ENCODE measurements around the gene NPIPB8. TPM values are rescaled to one million over a fixed set of nuclear protein-coding genes. Genes with fewer than 3 reads are reported as not detected.
"Not testable (repeated sequence)": the region's sequence is repeated elsewhere in the genome, so short reads cannot be mapped to it uniquely, and the experiment has no call there.

NPIPB8 gene
- total and polyA plus RNA-seq, 4 donors: 2.6 to 8.6 TPM; not detected in 2

DNA sequence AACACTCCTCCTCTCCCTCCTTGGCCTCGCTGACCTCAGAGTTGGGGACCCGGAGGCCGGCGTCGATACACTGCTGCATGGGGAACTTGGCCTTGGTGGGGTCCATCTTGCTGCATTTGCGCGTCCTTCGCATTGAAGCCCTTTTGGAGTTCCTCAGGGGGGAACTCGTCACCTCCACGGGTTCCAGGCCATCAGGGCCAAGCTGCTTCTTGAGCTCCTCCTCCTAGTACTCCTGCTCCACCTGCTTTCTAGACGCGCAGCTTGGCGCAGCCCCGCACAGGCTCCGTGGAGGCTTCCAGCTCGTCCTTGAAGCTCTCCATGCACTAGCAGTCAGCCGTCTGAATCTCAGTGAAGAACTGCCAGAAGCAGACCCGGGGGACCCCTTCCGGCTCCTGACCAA lies 62.5 kb downstream of the NPIPB8 start:
- H3K4me3 ChIP-seq (ENCODE audit: low read length in 2 of 2); H3K27me3 ChIP-seq (ENCODE audit: control insufficient read depth in 1 of 2, insufficient read depth in 2 of 2, low read length in 1 of 2); H3K9me3 ChIP-seq (ENCODE audit: control insufficient read depth, low read length); intact Hi-C loops (cut with DNase I); H3K36me3 ChIP-seq (ENCODE audit: control insufficient read depth in 1 of 2, insufficient read depth in 2 of 2, low read length in 1 of 2); H3K27ac ChIP-seq (ENCODE audit: low read depth in 1 of 2, low read length in 2 of 2); H3K4me1 ChIP-seq (ENCODE audit: control insufficient read depth in 1 of 2, insufficient read depth in 2 of 2, low read length in 2 of 2); ATAC-seq (ENCODE audit: low FRiP score): not testable (repeated sequence)
- peak; percentile 6 to 41 for DNase-seq
- WGBS, 2 donors: 91 to 97% methylated on average over 9 to 17 of the region's 19 CpGs

DNA sequence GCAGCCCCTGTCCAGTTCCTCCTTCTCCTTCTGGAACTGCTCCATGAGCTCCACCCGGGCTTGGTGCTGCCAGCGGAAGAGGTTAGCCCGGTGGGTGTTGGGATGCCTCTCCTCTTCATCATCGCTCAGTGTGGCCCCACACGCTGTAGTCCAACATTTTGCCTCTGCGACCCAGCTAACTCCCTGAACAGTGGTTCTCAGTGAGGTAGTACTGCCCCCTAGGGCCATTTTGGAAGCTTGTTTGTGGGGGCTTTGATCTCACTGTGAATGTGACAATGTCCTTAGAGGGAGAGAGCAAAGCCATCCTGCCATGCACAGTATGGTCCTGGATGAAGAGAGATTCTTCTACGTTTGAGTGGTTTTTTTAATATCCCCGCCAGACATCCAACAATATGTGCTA lies 63.5 kb downstream of the NPIPB8 start:
- no CpG with 5 or more reads among the region's 8 CpGs for WGBS, 2 donors
- H3K4me3 ChIP-seq (ENCODE audit: low read length in 2 of 2); H3K27me3 ChIP-seq (ENCODE audit: control insufficient read depth in 1 of 2, insufficient read depth in 2 of 2, low read length in 1 of 2); H3K9me3 ChIP-seq (ENCODE audit: control insufficient read depth, low read length); intact Hi-C loops (cut with DNase I); H3K27ac ChIP-seq (ENCODE audit: low read depth in 1 of 2, low read length in 2 of 2); H3K36me3 ChIP-seq (ENCODE audit: control insufficient read depth in 1 of 2, insufficient read depth in 2 of 2, low read length in 1 of 2); H3K4me1 ChIP-seq (ENCODE audit: control insufficient read depth in 1 of 2, insufficient read depth in 2 of 2, low read length in 2 of 2); DNase-seq; ATAC-seq (ENCODE audit: low FRiP score): not testable (repeated sequence)

DNA sequence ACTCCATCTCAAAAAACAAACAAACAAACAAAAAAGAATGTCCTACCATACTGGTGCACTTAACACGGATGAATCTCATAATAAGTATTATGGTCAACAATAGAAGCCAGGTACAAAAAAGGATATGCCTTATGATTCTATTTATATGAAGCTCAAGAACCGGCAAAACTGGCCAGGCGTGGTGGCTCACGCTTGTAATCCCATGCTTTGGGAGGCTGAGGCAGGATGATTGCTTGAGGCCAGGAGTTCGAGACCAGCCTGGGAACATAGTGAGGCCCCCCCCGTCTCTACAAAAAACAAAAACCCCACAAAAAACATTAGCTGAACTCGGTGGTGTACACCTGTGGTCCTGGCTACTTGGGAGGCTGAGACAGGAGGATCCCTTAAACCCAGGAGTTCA lies 66.4 kb downstream of the NPIPB8 start:
- H3K27me3 ChIP-seq (ENCODE audit: control insufficient read depth in 1 of 2, insufficient read depth in 2 of 2, low read length in 1 of 2); H3K27ac ChIP-seq (ENCODE audit: low read depth in 1 of 2, low read length in 2 of 2); intact Hi-C loops (cut with DNase I); ATAC-seq (ENCODE audit: low FRiP score); H3K9me3 ChIP-seq (ENCODE audit: control insufficient read depth, low read length); H3K4me3 ChIP-seq (ENCODE audit: low read length in 2 of 2); H3K36me3 ChIP-seq (ENCODE audit: control insufficient read depth in 1 of 2, insufficient read depth in 2 of 2, low read length in 1 of 2); H3K4me1 ChIP-seq (ENCODE audit: control insufficient read depth in 1 of 2, insufficient read depth in 2 of 2, low read length in 2 of 2): not testable (repeated sequence)
- peak in 1 of 2 donors; percentile 52 for DNase-seq
- WGBS, 2 donors: 79 to 83% methylated on average over 1 to 6 of the region's 7 CpGs

Other genes starting within 250 kb of the NPIPB8 start
- 10 to 100 TPM; 62.6 to 88.0 TPM for gene EIF3CL, start 234.2 kb upstream of the NPIPB8 start, total RNA-seq
- 10 to 100 TPM; 40.7 to 41.6 TPM for gene EIF3CL, start 234.2 kb upstream of the NPIPB8 start, polyA plus RNA-seq
- gene NPIPB7, start 165.7 kb upstream of the NPIPB8 start, total RNA-seq: under 1 TPM in 1 of 2 donors, not detected in 1; 0.29 TPM
- gene NPIPB7, start 165.7 kb upstream of the NPIPB8 start, polyA plus RNA-seq: under 1 TPM in 1 of 2 donors, not detected in 1; 0.18 TPM
- 10 to 100 TPM; 15.6 to 27.2 TPM for gene CLN3, start 146.0 kb upstream of the NPIPB8 start, total RNA-seq
- 10 to 100 TPM; 19.5 to 48.7 TPM for gene CLN3, start 146.0 kb upstream of the NPIPB8 start, polyA plus RNA-seq
- 1 to 10 TPM; 2.5 to 3.1 TPM for gene APOBR, start 143.4 kb upstream of the NPIPB8 start, total RNA-seq
- gene APOBR, start 143.4 kb upstream of the NPIPB8 start, polyA plus RNA-seq: 1 to 10 TPM; 1.1 to 2.6 TPM
- under 1 TPM in 1 of 2 donors, not detected in 1; 0.54 TPM for gene IL27, start 131.2 kb upstream of the NPIPB8 start, total RNA-seq
- under 1 TPM in 1 of 2 donors, not detected in 1; 0.54 TPM for gene IL27, start 131.2 kb upstream of the NPIPB8 start, polyA plus RNA-seq
- gene NUPR1, start 99.1 kb upstream of the NPIPB8 start, total RNA-seq: 100 to 1,000 TPM in 1 of 2 donors, 10 to 100 TPM in 1; 85.3 to 137 TPM
- gene NUPR1, start 99.1 kb upstream of the NPIPB8 start, polyA plus RNA-seq: 100 to 1,000 TPM in 1 of 2 donors, 10 to 100 TPM in 1; 85.0 to 148 TPM
- gene SGF29, start 84.1 kb upstream of the NPIPB8 start, total RNA-seq: 10 to 100 TPM; 19.7 to 20.7 TPM
- 10 to 100 TPM; 17.4 to 41.6 TPM for gene SGF29, start 84.1 kb upstream of the NPIPB8 start, polyA plus RNA-seq
- 1 to 10 TPM in 1 of 2 donors, under 1 TPM in 1; 0.81 to 1.8 TPM for gene SULT1A2, start 41.0 kb upstream of the NPIPB8 start, total RNA-seq
- gene SULT1A2, start 41.0 kb upstream of the NPIPB8 start, polyA plus RNA-seq: 1 to 10 TPM in 1 of 2 donors, not detected in 1; 9.8 TPM
- gene SULT1A1, start 28.0 kb upstream of the NPIPB8 start, total RNA-seq: 10 to 100 TPM in 1 of 2 donors, 1 to 10 TPM in 1; 6.7 to 29.8 TPM
- 10 to 100 TPM in 1 of 2 donors, 1 to 10 TPM in 1; 5.0 to 43.8 TPM for gene SULT1A1, start 28.0 kb upstream of the NPIPB8 start, polyA plus RNA-seq
- 100 to 1,000 TPM; 338 to 374 TPM for gene EIF3C, start 73.4 kb downstream of the NPIPB8 start, total RNA-seq
- gene EIF3C, start 73.4 kb downstream of the NPIPB8 start, polyA plus RNA-seq: 100 to 1,000 TPM; 246 to 547 TPM
- gene NPIPB9, start 113.7 kb downstream of the NPIPB8 start, total RNA-seq: 1 to 10 TPM; 2.8 to 4.1 TPM
- gene NPIPB9, start 113.7 kb downstream of the NPIPB8 start, polyA plus RNA-seq: under 1 TPM in 1 of 2 donors, not detected in 1; 0.18 TPM
- 100 to 1,000 TPM in 1 of 2 donors, 10 to 100 TPM in 1; 97.6 to 124 TPM for gene ATXN2L, start 184.9 kb downstream of the NPIPB8 start, total RNA-seq
- gene ATXN2L, start 184.9 kb downstream of the NPIPB8 start, polyA plus RNA-seq: 10 to 100 TPM; 22.4 to 54.9 TPM
- gene TUFM, start 208.3 kb downstream of the NPIPB8 start, total RNA-seq: 10 to 100 TPM; 71.2 to 71.5 TPM
- gene TUFM, start 208.3 kb downstream of the NPIPB8 start, polyA plus RNA-seq: 100 to 1,000 TPM in 1 of 2 donors, 10 to 100 TPM in 1; 67.2 to 154 TPM
- 10 to 100 TPM; 35.5 to 64.2 TPM for gene SH2B1, start 225.8 kb downstream of the NPIPB8 start, total RNA-seq
- 10 to 100 TPM; 21.2 to 70.1 TPM for gene SH2B1, start 225.8 kb downstream of the NPIPB8 start, polyA plus RNA-seq
- under 1 TPM; 0.36 to 0.97 TPM for gene ATP2A1, start 240.4 kb downstream of the NPIPB8 start, total RNA-seq
- under 1 TPM; 0.38 to 0.49 TPM for gene ATP2A1, start 240.4 kb downstream of the NPIPB8 start, polyA plus RNA-seq

Data from aorta (tissue), 5 donors.